Cardiac septum (tissue), 1 donor: ENCODE data around the gene RFC4. TPM values are rescaled to one million over a fixed set of nuclear protein-coding genes. Genes with fewer than 3 reads are reported as not detected.

ENCODE experiments used
- DNase-seq: peaks from one replicate; pipeline ENCODE4 v3.0.0-alpha.2; 2020; ENCODE audit warnings: low spot score
- intact Hi-C: fragments of 100-400 bp; cut with DNase I; formaldehyde crosslinking; loops from one replicate; pipeline ENCODE4 v1.14.0; 2022
- total RNA-seq: library from RNA; stranded (reverse); fragmentation: NEBNext Ultra II Directional; extraction: Animal tissue kit (Norgen Biotek cat#: 25700); gene quantifications from one replicate; pipeline ENCODE4 v1.2.1, GENCODE V29; 2021
- donor health status: DM: no; HTN: no; CAD: no.

Gene RFC4
- total RNA-seq, 1 donor from 2014 or later: 6.4 TPM

GRCh38 chr3:186789554-186790260 lies 16.6 kb downstream of the RFC4 start:
- intact Hi-C loops: no loop called here
- no peak for DNase-seq

GRCh38 chr3:186788482-186789370 lies 17.6 kb downstream of the RFC4 start:
- DNase-seq: no peak
- intact Hi-C loops: no loop called here

- intact Hi-C loops: no loop called here
- no peak for DNase-seq
Observed at GRCh38 chr3:186787642-186788481, 18.4 kb downstream of the RFC4 start.

GRCh38 chr3:186786922-186787321 lies 19.4 kb downstream of the RFC4 start:
- intact Hi-C loops: no loop called here
- no peak for DNase-seq

GRCh38 chr3:186785495-186786018 lies 20.7 kb downstream of the RFC4 start:
- no peak for DNase-seq
- intact Hi-C loops: loop anchor here (2.0 kb wide), 1 partner anchor 21 kb away; the partner anchor contains the start of gene RFC4

GRCh38 chr3:186784820-186785494 lies 21.3 kb downstream of the RFC4 start:
- no peak for DNase-seq
- intact Hi-C loops: loop anchor here (2.0 to 5.0 kb wide), 2 partner anchors 22 to 147 kb away; partner anchors contain the start of genes RFC4 and ST6GAL1

- intact Hi-C loops: loop anchor here (2.0 to 5.0 kb wide), 3 partner anchors 23 to 213 kb away; partner anchors contain the start of genes DNAJB11, RFC4 and ST6GAL1
- peak; percentile 93 for DNase-seq
Observed at GRCh38 chr3:186783731-186784515, 22.4 kb downstream of the RFC4 start.

- intact Hi-C loops: loop anchor here (2.0 to 5.0 kb wide), 2 partner anchors 149 to 212 kb away; partner anchors contain the start of genes DNAJB11 and ST6GAL1
- DNase-seq: peak; percentile 95
Observed at GRCh38 chr3:186783058-186783730, 23.1 kb downstream of the RFC4 start, which contains the start of gene EIF4A2. Gene EIF4A2 (plus strand): TSS chr3:186783577. CDS start chr3:186783611, 34 bp downstream.

- DNase-seq: no peak
- intact Hi-C loops: loop anchor here (2.0 to 5.0 kb wide), 2 partner anchors 150 to 212 kb away; partner anchors contain the start of genes DNAJB11 and ST6GAL1
Observed at GRCh38 chr3:186782542-186783057, 23.7 kb downstream of the RFC4 start.

GRCh38 chr3:186779204-186779603 lies 27.1 kb downstream of the RFC4 start:
- intact Hi-C loops: no loop called here
- no peak for DNase-seq

GRCh38 chr3:186775999-186776398 lies 30.3 kb downstream of the RFC4 start:
- no peak for DNase-seq
- intact Hi-C loops: no loop called here

- intact Hi-C loops: no loop called here
- peak; percentile 91 for DNase-seq
Observed at GRCh38 chr3:186772701-186773417, 33.4 kb downstream of the RFC4 start.

GRCh38 chr3:186772281-186772694 lies 34.0 kb downstream of the RFC4 start:
- intact Hi-C loops: no loop called here

GRCh38 chr3:186760897-186761447 lies 45.3 kb downstream of the RFC4 start:
- DNase-seq: no peak
- intact Hi-C loops: no loop called here

More at GRCh38 chr3:186772281-186772694, 34.0 kb downstream of the RFC4 start:
- DNase-seq: no peak

GRCh38 chr3:186760141-186760833 lies 46.0 kb downstream of the RFC4 start:
- intact Hi-C loops: no loop called here
- no peak for DNase-seq
